CD4-positive, CD25-positive, alpha-beta regulatory T cell (primary cell): ENCODE data around the gene GLRA2. TPM values are rescaled to one million over a fixed set of nuclear protein-coding genes. Genes with fewer than 3 reads are reported as not detected.
"Not testable (repeated sequence)": the region's sequence is repeated elsewhere in the genome, so short reads cannot be mapped to it uniquely, and the experiment has no call there.

ENCODE experiments used
- ATAC-seq, 2 donors: fragments of 150-1000 bp; cut with Tn5 transposase; one replicate each; pipeline ENCODE4 v1.10.0; 2021; ENCODE audit warnings: low read depth in 2 of 2, moderate number of reproducible peaks in 2 of 2, moderate library complexity in 1 of 2
- DNase-seq, 3 donors: peaks; one replicate each; pipeline versions ENCODE4 v3.0.0 to v3.0.0-alpha.2; 2012 to 2022; ENCODE audit warnings: mixed read lengths in 1 of 3
- H3K27ac ChIP-seq: one replicate; pipeline ENCODE4 v1.7.0; 2013; ENCODE audit warnings: mild to moderate bottlenecking, low read length; ENCODE audit not compliant: insufficient read depth, poor library complexity, severe bottlenecking
- H3K27me3 ChIP-seq: one replicate; pipeline ENCODE4 v1.7.0; 2013; ENCODE audit warnings: low read length; ENCODE audit not compliant: control insufficient read depth, insufficient read depth
- H3K36me3 ChIP-seq: one replicate; pipeline ENCODE4 v1.7.0; 2013; ENCODE audit warnings: mild to moderate bottlenecking, low read length, moderate library complexity; ENCODE audit not compliant: control insufficient read depth, insufficient read depth
- H3K4me1 ChIP-seq: 2 replicates; pipeline ENCODE4 v1.7.0; 2013; ENCODE audit warnings: mild to moderate bottlenecking, low read length; ENCODE audit not compliant: insufficient read depth, control insufficient read depth, poor library complexity, severe bottlenecking
- H3K4me3 ChIP-seq: one replicate; pipeline ENCODE4 v1.7.0; 2013; ENCODE audit warnings: low read depth, mild to moderate bottlenecking, low read length, moderate library complexity
- H3K9me3 ChIP-seq, 2 experiments: 1 replicate in 1 of 2; 2 replicates in 1 of 2; pipeline ENCODE4 v1.7.0; 2013; ENCODE audit warnings: low read length in 2 of 2, mild to moderate bottlenecking in 1 of 2, moderate library complexity in 1 of 2; ENCODE audit not compliant: control insufficient read depth in 2 of 2
- H3K27ac Mint-ChIP-seq, 3 donors: one replicate each; pipeline ENCODE4 v1.8.0; 2020 to 2022; ENCODE audit warnings: mild to moderate bottlenecking in 3 of 3, mixed read lengths in 3 of 3, moderate library complexity in 2 of 3
- H3K27me3 Mint-ChIP-seq: one replicate; pipeline ENCODE4 v1.8.0; 2022; ENCODE audit warnings: mild to moderate bottlenecking, mixed read lengths
- H3K36me3 Mint-ChIP-seq: one replicate; pipeline ENCODE4 v1.8.0; 2020; ENCODE audit warnings: mixed read lengths
- H3K4me1 Mint-ChIP-seq, 4 donors: one replicate each; pipeline ENCODE4 v1.8.0; 2020 to 2022; ENCODE audit warnings: mixed read lengths in 4 of 4, mild to moderate bottlenecking in 1 of 4
- H3K4me3 Mint-ChIP-seq, 4 donors: one replicate each; pipeline ENCODE4 v1.8.0; 2020 to 2022; ENCODE audit warnings: mild to moderate bottlenecking in 4 of 4, mixed read lengths in 4 of 4, moderate library complexity in 3 of 4
- H3K9me3 Mint-ChIP-seq, 7 donors: one replicate each; pipeline ENCODE4 v1.8.0; 2020 to 2022; ENCODE audit warnings: mixed read lengths in 7 of 7, mild to moderate bottlenecking in 3 of 7, moderate library complexity in 2 of 7
- polyA plus RNA-seq, 4 donors: library from polyadenylated mRNA; unstranded; fragments of 300-500 nt; fragmentation: Illumina TruSeq; gene quantifications; one replicate each; pipeline ENCODE4 v1.2.3, GENCODE V29; 2021
- total RNA-seq: library from RNA; stranded (reverse); gene quantifications from one replicate; pipeline ENCODE4 v1.2.3, GENCODE V29; 2022

The GLRA2 gene
- total and polyA plus RNA-seq, 5 donors from 2014 or later = not detected

- Histone ChIP-seq H3K4me3 (no peak overlapping the region), H3K9me3 (no peaks in the 10 kb centered on the region), H3K27ac (no peak overlapping the region), H3K4me1 (no peaks in the 10 kb centered on the region), H3K27me3 (no peaks in the 10 kb centered on the region), H3K36me3 (no peaks in the 10 kb centered on the region)
- H3K27me3 Mint-ChIP-seq = peaks cover 4% of the 10 kb centered on the region
- H3K9me3 Mint-ChIP-seq = peaks cover 0 to 3% (median 1%) of the 10 kb centered on the region in 7 donors
- H3K4me3 Mint-ChIP-seq = no peak overlapping the region
- H3K27ac Mint-ChIP-seq = no peak overlapping the region
- DNase-seq (no peak), ATAC-seq (no peak)
- H3K4me1 Mint-ChIP-seq = no peaks in the 10 kb centered on the region
- H3K36me3 Mint-ChIP-seq = no peaks in the 10 kb centered on the region
Observed at GRCh38 chrX:14676431-14676830, 147.1 kb downstream of the GLRA2 start.

- not testable (repeated sequence) for H3K27ac Mint-ChIP-seq, H3K4me1 Mint-ChIP-seq, H3K27me3 Mint-ChIP-seq, ATAC-seq, H3K36me3 Mint-ChIP-seq, DNase-seq, H3K4me1 ChIP-seq, H3K4me3 Mint-ChIP-seq, H3K9me3 ChIP-seq, H3K9me3 Mint-ChIP-seq, H3K27ac ChIP-seq, H3K36me3 ChIP-seq, H3K4me3 ChIP-seq, H3K27me3 ChIP-seq
Observed at GRCh38 chrX:14688331-14688730, 159.0 kb downstream of the GLRA2 start.

DNA sequence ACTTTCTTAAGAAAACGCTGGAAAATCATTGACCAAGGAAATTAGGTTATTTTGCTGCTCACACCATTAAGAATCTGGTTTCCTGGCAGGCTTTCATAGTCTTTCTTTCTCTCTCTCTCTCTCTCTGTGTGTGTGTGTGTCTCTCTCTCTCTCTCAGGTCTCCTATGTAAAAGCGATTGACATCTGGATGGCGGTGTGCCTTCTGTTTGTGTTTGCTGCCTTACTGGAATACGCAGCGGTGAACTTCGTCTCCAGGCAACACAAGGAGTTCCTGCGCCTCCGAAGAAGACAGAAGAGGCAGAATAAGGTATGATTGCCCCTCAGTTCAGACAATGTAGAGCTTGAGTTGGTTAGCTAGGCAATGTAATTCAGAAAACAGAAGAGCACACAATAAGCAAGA is 161.2 kb downstream of the GLRA2 start:
- no peaks in the 10 kb centered on the region for H3K36me3 Mint-ChIP-seq
- Histone ChIP-seq H3K27ac (no peak overlapping the region), H3K36me3 (no peaks in the 10 kb centered on the region), H3K9me3 (no peaks in the 10 kb centered on the region), H3K4me1 (no peaks in the 10 kb centered on the region), H3K27me3 (no peaks in the 10 kb centered on the region), H3K4me3 (no peak overlapping the region)
- H3K27ac Mint-ChIP-seq = no peak overlapping the region
- no peak for ATAC-seq
- no peak for DNase-seq
- H3K9me3 Mint-ChIP-seq = peaks cover 0 to 7% (median 2%) of the 10 kb centered on the region in 7 donors
- peaks cover 5% of the 10 kb centered on the region for H3K27me3 Mint-ChIP-seq
- no peak overlapping the region for H3K4me3 Mint-ChIP-seq
- H3K4me1 Mint-ChIP-seq = no peaks in the 10 kb centered on the region

GRCh38 chrX:14694611-14695010 is 165.3 kb downstream of the GLRA2 start:
- Histone ChIP-seq H3K27me3 (no peaks in the 10 kb centered on the region), H3K4me1 (no peaks in the 10 kb centered on the region), H3K27ac (no peak overlapping the region), H3K36me3 (no peaks in the 10 kb centered on the region), H3K4me3 (no peak overlapping the region), H3K9me3 (no peaks in the 10 kb centered on the region)
- H3K4me3 Mint-ChIP-seq = no peak overlapping the region
- peaks cover 5% of the 10 kb centered on the region for H3K27me3 Mint-ChIP-seq
- H3K27ac Mint-ChIP-seq = no peak overlapping the region
- H3K4me1 Mint-ChIP-seq = no peaks in the 10 kb centered on the region
- no peak for ATAC-seq
- H3K36me3 Mint-ChIP-seq = no peaks in the 10 kb centered on the region
- DNase-seq = no peak
- peaks cover 0 to 3% (median 0%) of the 10 kb centered on the region in 7 donors for H3K9me3 Mint-ChIP-seq

DNA sequence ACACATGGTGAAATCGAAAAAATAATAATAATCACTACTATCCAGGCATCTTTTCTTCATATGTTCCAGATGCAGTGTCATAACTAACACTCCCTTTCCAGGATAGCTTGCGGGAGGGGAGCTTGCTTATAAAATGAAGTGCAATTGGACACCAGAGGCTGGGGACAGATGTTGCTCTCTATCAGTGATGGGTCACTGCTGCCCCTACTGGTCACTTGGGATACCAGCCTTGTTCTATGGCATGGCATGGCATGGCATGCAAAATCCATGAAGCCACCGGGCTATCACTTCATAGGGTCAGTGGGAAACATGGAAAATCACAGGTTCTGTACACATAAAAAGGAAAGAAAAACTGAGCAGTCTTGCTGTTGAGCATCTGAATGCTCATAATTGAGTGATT is 168.1 kb downstream of the GLRA2 start:
- H3K9me3 Mint-ChIP-seq = peaks cover 0 to 3% (median 0%) of the 10 kb centered on the region in 7 donors

GRCh38 chrX:14698790-14699189 is 169.5 kb downstream of the GLRA2 start:
- Histone ChIP-seq H3K27ac (no peak overlapping the region), H3K27me3 (no peaks in the 10 kb centered on the region), H3K4me1 (no peaks in the 10 kb centered on the region), H3K4me3 (no peak overlapping the region), H3K9me3 (no peaks in the 10 kb centered on the region), H3K36me3 (no peaks in the 10 kb centered on the region)
- peaks cover 5% of the 10 kb centered on the region for H3K27me3 Mint-ChIP-seq
- H3K4me1 Mint-ChIP-seq = no peaks in the 10 kb centered on the region
- DNase-seq (no peak), ATAC-seq (no peak)
- H3K27ac Mint-ChIP-seq = no peak overlapping the region
- H3K36me3 Mint-ChIP-seq = no peaks in the 10 kb centered on the region
- H3K9me3 Mint-ChIP-seq = no peaks in the 10 kb centered on the region
- H3K4me3 Mint-ChIP-seq = no peak overlapping the region

More for the DNA sequence above, 168.1 kb downstream of the GLRA2 start:
- Histone ChIP-seq H3K9me3 (no peaks in the 10 kb centered on the region), H3K4me1 (no peaks in the 10 kb centered on the region), H3K27ac (no peak overlapping the region), H3K36me3 (no peaks in the 10 kb centered on the region), H3K4me3 (no peak overlapping the region), H3K27me3 (no peaks in the 10 kb centered on the region)
- Mint-ChIP-seq H3K27me3 (peaks cover 5% of the 10 kb centered on the region), H3K4me3 (no peak overlapping the region), H3K27ac (no peak overlapping the region), H3K36me3 (no peaks in the 10 kb centered on the region), H3K4me1 (no peaks in the 10 kb centered on the region)
- DNase-seq (peak in 1 of 3 donors; percentile 23), ATAC-seq (no peak)

DNA sequence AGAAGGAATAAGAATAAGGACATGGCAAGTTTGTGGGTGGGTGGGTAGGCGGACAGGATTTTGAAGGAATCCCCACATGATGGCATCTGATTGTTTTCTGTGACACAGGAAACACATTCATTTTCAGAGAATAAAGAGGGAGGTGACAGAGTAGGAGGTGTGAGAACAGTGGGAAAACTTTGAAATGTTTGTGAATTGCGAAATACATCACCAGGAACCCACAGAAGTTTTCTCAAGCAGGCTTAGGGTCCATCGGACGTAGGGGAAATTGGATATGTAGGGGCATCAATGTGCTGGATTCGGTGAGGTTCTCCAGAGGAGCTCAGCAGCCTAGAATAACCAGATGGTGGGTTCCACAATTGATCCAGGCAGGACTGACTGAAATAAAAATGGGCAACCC is 171.6 kb downstream of the GLRA2 start:
- Mint-ChIP-seq H3K27ac (no peak overlapping the region), H3K36me3 (no peaks in the 10 kb centered on the region), H3K9me3 (no peaks in the 10 kb centered on the region), H3K27me3 (no peaks in the 10 kb centered on the region), H3K4me3 (no peak overlapping the region), H3K4me1 (no peaks in the 10 kb centered on the region)
- DNase-seq = no peak
- no peaks in the 10 kb centered on the region for H3K9me3 ChIP-seq
- ATAC-seq = no peak
- no peak overlapping the region for H3K4me3 ChIP-seq
- H3K27ac ChIP-seq = no peak overlapping the region
- H3K27me3 ChIP-seq = no peaks in the 10 kb centered on the region
- H3K4me1 ChIP-seq = no peaks in the 10 kb centered on the region
- no peaks in the 10 kb centered on the region for H3K36me3 ChIP-seq

DNA sequence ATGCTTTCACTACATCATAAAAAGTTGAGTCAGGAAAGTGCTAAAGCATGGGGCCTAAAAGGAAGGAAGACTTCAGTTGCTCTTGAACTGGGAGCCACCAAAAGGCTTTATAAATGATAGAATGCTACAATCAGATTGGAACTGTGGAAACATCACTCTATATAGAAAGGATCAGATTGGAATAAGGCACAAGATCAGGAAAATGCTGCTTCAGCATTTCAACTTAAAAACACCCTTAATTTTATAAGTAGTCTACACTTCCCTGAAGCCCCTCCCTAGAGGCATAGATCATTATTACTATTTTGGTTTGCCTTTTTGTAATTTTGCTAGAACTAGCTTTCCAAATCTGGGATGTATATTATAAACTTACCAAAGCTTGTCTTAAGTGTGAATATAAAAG is 172.8 kb downstream of the GLRA2 start:
- Histone ChIP-seq H3K27me3 (no peaks in the 10 kb centered on the region), H3K36me3 (no peaks in the 10 kb centered on the region), H3K9me3 (no peaks in the 10 kb centered on the region), H3K27ac (no peak overlapping the region), H3K4me1 (no peaks in the 10 kb centered on the region), H3K4me3 (no peak overlapping the region)
- H3K9me3 Mint-ChIP-seq = no peaks in the 10 kb centered on the region
- no peaks in the 10 kb centered on the region for H3K27me3 Mint-ChIP-seq
- no peak for ATAC-seq
- no peaks in the 10 kb centered on the region for H3K36me3 Mint-ChIP-seq
- H3K4me1 Mint-ChIP-seq = no peaks in the 10 kb centered on the region
- no peak overlapping the region for H3K4me3 Mint-ChIP-seq
- no peak overlapping the region for H3K27ac Mint-ChIP-seq
- DNase-seq = no peak
